Endothelial cell of umbilical vein (primary cell): Measurements from ENCODE around the gene STAG1. TPM values are rescaled to one million over a fixed set of nuclear protein-coding genes. Genes with fewer than 3 reads are reported as not detected.
A peak's percentile ranks its signal among the peaks of the same experiment; 100 is the strongest.

Experiments
- BruUV-seq: library from RNA; stranded (reverse); fragments of 400-500 nt; replicated peaks from 2 replicates; lab custom pipeline; 2021; lab: Mats Ljungman, UMichigan
- CTCF ChIA-PET: fragments of 300-600, 350-600 bp; sonication (Branson Sonifier 250); formaldehyde crosslinking; loops from one replicate; lab custom pipeline; 2021; ENCODE audit warnings: antibody characterized with exemption, inconsistent platforms; lab: Charles Lee
- POLR2A ChIA-PET: fragments of 300-600, 350-600 bp; sonication (Branson Sonifier 250); formaldehyde crosslinking; loops from one replicate; lab custom pipeline; 2021; ENCODE audit warnings: antibody characterized with exemption, inconsistent platforms; lab: Charles Lee
- DNase-seq: peaks from one replicate; pipeline ENCODE4 v3.0.0-alpha.2; 2011; ENCODE audit warnings: low read depth, low spot score
- FAIRE-seq: peaks from 2 replicates; lab custom pipeline; 2011; peaks lifted over from hg19 to GRCh38; lab: Jason Lieb, UNC
- H2AFZ ChIP-seq: 2 replicates; pipeline ENCODE4 v1.6.0; 2012; ENCODE audit warnings: low read depth, low read length, control low read depth, inconsistent platforms
- H3K27ac ChIP-seq: 2 replicates; pipeline ENCODE4 v1.5.1; 2011; ENCODE audit warnings: low read depth, mild to moderate bottlenecking, control low read depth, low read length, moderate library complexity; ENCODE audit not compliant: insufficient read depth
- H3K27me3 ChIP-seq, 2 experiments: 2 replicates each; pipeline versions ENCODE4 v1.6.0 to v1.6.1; 2011; ENCODE audit warnings: low read length in 2 of 2, mixed read lengths in 1 of 2; ENCODE audit not compliant: control insufficient read depth in 2 of 2, insufficient read depth in 2 of 2
- H3K36me3 ChIP-seq, 2 experiments: 2 replicates in 1 of 2; 3 replicates in 1 of 2; pipeline ENCODE4 v1.5.1; 2011; ENCODE audit warnings: low read length in 2 of 2, mild to moderate bottlenecking in 1 of 2, moderate library complexity in 1 of 2; ENCODE audit not compliant: control insufficient read depth in 2 of 2, insufficient read depth in 2 of 2; ENCODE audit errors: extremely low read depth in 1 of 2
- H3K4me1 ChIP-seq: 3 replicates; pipeline ENCODE4 v1.5.1; 2011; ENCODE audit warnings: mild to moderate bottlenecking, low read length; ENCODE audit not compliant: control insufficient read depth, insufficient read depth; ENCODE audit errors: extremely low read depth
- H3K4me2 ChIP-seq: 2 replicates; pipeline ENCODE4 v1.6.1; 2011; ENCODE audit warnings: low read length, control low read depth, mixed read lengths; ENCODE audit not compliant: insufficient read depth
- H3K4me3 ChIP-seq, 3 experiments: fragments of 200-600 bp in 1 of 3; sonication (generic), shearing (Covaris generic) in 1 of 3; replicated peaks in 1 of 3; 2 replicates each; pipeline ENCODE4 v1.5.1; 2011 to 2016; ENCODE audit warnings: control low read depth in 3 of 3, low read length in 3 of 3, mild to moderate bottlenecking in 2 of 3, inconsistent platforms in 1 of 3, low read depth in 1 of 3, moderate library complexity in 1 of 3; ENCODE audit not compliant: insufficient read depth in 1 of 3
- H3K79me2 ChIP-seq: 2 replicates; pipeline ENCODE4 v1.6.0; 2012; ENCODE audit warnings: low read length, inconsistent platforms; ENCODE audit not compliant: control insufficient read depth, insufficient read depth
- H3K9ac ChIP-seq: replicated peaks from 2 replicates; pipeline ENCODE3; 2011; ENCODE audit warnings: low read length, control low read depth; ENCODE audit not compliant: insufficient read depth; ENCODE audit errors: extremely low read depth
- H3K9me1 ChIP-seq: replicated peaks from 3 replicates; pipeline ENCODE4 v1.6.0; 2011; ENCODE audit warnings: mild to moderate bottlenecking, low read length; ENCODE audit not compliant: control insufficient read depth, insufficient read depth; ENCODE audit errors: extremely low read depth
- H3K9me3 ChIP-seq: replicated peaks from 2 replicates; pipeline ENCODE4 v1.5.1; 2012; ENCODE audit warnings: low read length, inconsistent platforms; ENCODE audit not compliant: control insufficient read depth, insufficient read depth
- H4K20me1 ChIP-seq: replicated peaks from 2 replicates; pipeline ENCODE3; 2011; ENCODE audit warnings: mild to moderate bottlenecking, low read length; ENCODE audit not compliant: control insufficient read depth, insufficient read depth; ENCODE audit errors: extremely low read depth
- CTCF ChIP-seq, 2 donors: IDR thresholded peaks; 1 replicate in 1 of 2; 2 replicates in 1 of 2; pipeline ENCODE4 v1.5.1; 2011; ENCODE audit warnings: low read length in 2 of 2, mild to moderate bottlenecking in 2 of 2, moderate library complexity in 2 of 2, control low read depth in 1 of 2, inconsistent platforms in 1 of 2, low read depth in 1 of 2; ENCODE audit not compliant: insufficient read depth in 1 of 2; ENCODE audit errors: extremely low read depth in 1 of 2
- EZH2 ChIP-seq: IDR thresholded peaks from 2 replicates; pipeline ENCODE4 v1.6.1; 2012; ENCODE audit warnings: borderline replicate concordance, low read depth, mild to moderate bottlenecking, moderate library complexity, low read length, inconsistent platforms; ENCODE audit not compliant: severe bottlenecking
- FOS ChIP-seq: IDR thresholded peaks from 2 replicates; pipeline ENCODE4 v1.6.1; 2011; ENCODE audit warnings: mild to moderate bottlenecking, low read length, moderate library complexity, borderline replicate concordance; ENCODE audit not compliant: insufficient read depth
- GATA2 ChIP-seq: IDR thresholded peaks from 2 replicates; pipeline ENCODE4 v1.7.0; 2011; ENCODE audit warnings: low read depth, mild to moderate bottlenecking, moderate library complexity, mixed read lengths, low read length; ENCODE audit not compliant: insufficient read length, insufficient read depth
- JUN ChIP-seq: IDR thresholded peaks from 2 replicates; pipeline ENCODE4 v1.6.1; 2011; ENCODE audit warnings: borderline replicate concordance, low read depth; ENCODE audit not compliant: insufficient read length, insufficient read depth
- MAX ChIP-seq: IDR thresholded peaks from 2 replicates; pipeline ENCODE4 v1.6.1; 2011; ENCODE audit not compliant: insufficient read depth, insufficient read length
- MYC ChIP-seq: IDR thresholded peaks from one replicate; pipeline ENCODE4 v1.6.1; 2011; ENCODE audit warnings: mild to moderate bottlenecking, low read depth, low read length
- POLR2A ChIP-seq: IDR thresholded peaks from 2 replicates; pipeline ENCODE4 v1.6.1; 2012; ENCODE audit warnings: low read depth, mild to moderate bottlenecking, control low read depth, low read length
- POLR2AphosphoS5 ChIP-seq: IDR thresholded peaks from 2 replicates; pipeline ENCODE4 v1.6.1; 2012; ENCODE audit warnings: low read depth, mild to moderate bottlenecking, control low read depth, low read length, moderate library complexity; ENCODE audit not compliant: insufficient read depth
- dilution Hi-C: fragments of 300-500 bp; cut with MboI; formaldehyde crosslinking; loops from one replicate; pipeline ENCODE4 v1.15.0; 2019; ENCODE audit warnings: low sequenced_read_pairs; ENCODE audit not compliant: extremely low pct_ligation_motif_present
- intact Hi-C: fragments of 100-400 bp; cut with micrococcal nuclease; formaldehyde crosslinking; loops from one replicate; pipeline ENCODE4 v1.10.0; 2022
- polyA plus RNA-seq, 4 experiments: library from polyadenylated mRNA; depleted of rRNA in 3 of 4; stranded (reverse) in 3 of 4; unstranded in 1 of 4; fragments of >200 nt; gene quantifications; 2 replicates each; pipeline versions ENCODE4 v1.2.1 to v1.2.3, GENCODE V29; 2011 to 2012; ENCODE audit warnings: missing spikeins in 1 of 4
- total RNA-seq: library from RNA; stranded (reverse); gene quantifications from 2 replicates; pipeline ENCODE4 v1.2.3, GENCODE V29; 2021

STAG1 gene
- total and polyA plus RNA-seq, 2 donors (not counting 3 experiments of a cell fraction or from before 2014, with no cell fraction given), result 7.4 to 42.1 TPM

- no TSS peak for BruUV-seq
- CTCF ChIA-PET, result interaction anchor here (1.2 kb wide), 1 partner anchor 36 kb away, joined by 5 read pairs; no protein-coding TSS in a partner anchor
- peak; percentile 62 for FAIRE-seq
These were observed 35.5 kb downstream of the STAG1 start for GRCh38 chr3:136716629-136717028.

More at GRCh38 chr3:136716629-136717028, 35.5 kb downstream of the STAG1 start:
- H4K20me1 ChIP-seq, result no peaks in the 10 kb centered on the region
- no peak for TF ChIP-seq JUN
- TF ChIP-seq POLR2AphosphoS5, result no peak
- TF ChIP-seq EZH2, result no peak
- no peak for TF ChIP-seq CTCF (IDR thresholded peaks at IDR 0.05; ENCODE audit: extremely low read depth in 1 of 2, insufficient read depth in 1 of 2, low read depth in 1 of 2, low read length in 2 of 2)
- TF ChIP-seq MYC, result no peak
- no peak for TF ChIP-seq MAX
- no peak for TF ChIP-seq GATA2
- no peak for TF ChIP-seq POLR2A
- no peak for TF ChIP-seq FOS
- no peak for DNase-seq
- no peaks in the 10 kb centered on the region for H3K9me3 ChIP-seq
- peaks cover 79% of the 10 kb centered on the region for H3K79me2 ChIP-seq
- POLR2A ChIA-PET, result no interaction called here
- no peaks in the 10 kb centered on the region for H3K4me1 ChIP-seq
- H3K4me2 ChIP-seq, result no peak overlapping the region
- H3K27ac ChIP-seq, result no peak overlapping the region
- no peak overlapping the region for H3K9ac ChIP-seq
- dilution Hi-C loops (no loop called here), intact Hi-C loops (no loop called here)
- no peaks in the 10 kb centered on the region for H3K9me1 ChIP-seq
- H3K4me3 ChIP-seq, result no peak overlapping the region
- no peaks in the 10 kb centered on the region for H3K27me3 ChIP-seq
- H3K36me3 ChIP-seq, result no peaks in the 10 kb centered on the region
- no peak overlapping the region for H2AFZ ChIP-seq
